ENCODE data around the gene STARD10.

Gene STARD10

GRCh38 chr11:72730737-72731136, 63.1 kb downstream of the STARD10 start:
- H3K4me1 Mint-ChIP-seq, result peaks cover 29% of the 10 kb centered on the region

GRCh38 chr11:72730243-72730642, 63.6 kb downstream of the STARD10 start:
- Mint-ChIP-seq H3K4me3 (no peak overlapping the region), H3K4me1 (peaks cover 34% of the 10 kb centered on the region), H3K36me3 (peaks cover 5% of the 10 kb centered on the region), H3K9me3 (no peaks in the 10 kb centered on the region), H3K27ac (peak overlapping the region; percentile 26)
- no peak for ATAC-seq
- no peak for DNase-seq (ENCODE audit: low spot score in 2 of 2)

More at GRCh38 chr11:72730737-72731136, 63.1 kb downstream of the STARD10 start:
- ATAC-seq (no peak), DNase-seq (ENCODE audit: low spot score in 2 of 2) (no peak)
- H3K9me3 Mint-ChIP-seq, result no peaks in the 10 kb centered on the region
- H3K27ac Mint-ChIP-seq, result peak overlapping the region; percentile 26
- H3K4me3 Mint-ChIP-seq, result no peak overlapping the region
- H3K36me3 Mint-ChIP-seq, result no peaks in the 10 kb centered on the region

GRCh38 chr11:72727521-72727920, 66.3 kb downstream of the STARD10 start:
- peaks cover 12% of the 10 kb centered on the region for H3K36me3 Mint-ChIP-seq
- H3K27ac Mint-ChIP-seq, result peak overlapping the region; percentile 82
- ATAC-seq (no peak), DNase-seq (ENCODE audit: low spot score in 2 of 2) (no peak)
- peaks cover 44% of the 10 kb centered on the region for H3K4me1 Mint-ChIP-seq
- H3K9me3 Mint-ChIP-seq, result no peaks in the 10 kb centered on the region
- no peak overlapping the region for H3K4me3 Mint-ChIP-seq

GRCh38 chr11:72726266-72727220, 67.3 kb downstream of the STARD10 start:
- H3K27ac Mint-ChIP-seq, result peak overlapping the region; percentile 82
- peaks cover 22% of the 10 kb centered on the region for H3K36me3 Mint-ChIP-seq
- ATAC-seq (no peak), DNase-seq (ENCODE audit: low spot score in 2 of 2) (no peak)
- peaks cover 48% of the 10 kb centered on the region for H3K4me1 Mint-ChIP-seq
- H3K9me3 Mint-ChIP-seq, result no peaks in the 10 kb centered on the region
- no peak overlapping the region for H3K4me3 Mint-ChIP-seq

GRCh38 chr11:72725724-72726028, 68.2 kb downstream of the STARD10 start:
- peaks cover 56% of the 10 kb centered on the region for H3K4me1 Mint-ChIP-seq
- no peak for ATAC-seq
- DNase-seq (ENCODE audit: low spot score in 2 of 2), result no peak
- peak overlapping the region; percentile 88 for H3K27ac Mint-ChIP-seq
- H3K9me3 Mint-ChIP-seq, result no peaks in the 10 kb centered on the region
- H3K4me3 Mint-ChIP-seq, result no peak overlapping the region
- H3K36me3 Mint-ChIP-seq, result peaks cover 30% of the 10 kb centered on the region

- Mint-ChIP-seq H3K4me1 (peaks cover 62% of the 10 kb centered on the region), H3K4me3 (no peak overlapping the region), H3K27ac (peak overlapping the region; percentile 88), H3K36me3 (peaks cover 35% of the 10 kb centered on the region), H3K9me3 (no peaks in the 10 kb centered on the region)
- ATAC-seq (peak; percentile 42), DNase-seq (ENCODE audit: low spot score in 2 of 2) (peak; percentile 69 to 88)
Measured at GRCh38 chr11:72724851-72725723, 68.8 kb downstream of the STARD10 start.

- peaks cover 44% of the 10 kb centered on the region for H3K36me3 Mint-ChIP-seq
- H3K4me1 Mint-ChIP-seq, result peaks cover 72% of the 10 kb centered on the region
Measured at GRCh38 chr11:72724021-72724551, 69.8 kb downstream of the STARD10 start.

GRCh38 chr11:72723508-72723907, 70.3 kb downstream of the STARD10 start:
- Mint-ChIP-seq H3K4me3 (no peak overlapping the region), H3K27ac (peak overlapping the region; percentile 95), H3K36me3 (peaks cover 50% of the 10 kb centered on the region), H3K4me1 (peaks cover 78% of the 10 kb centered on the region), H3K9me3 (no peaks in the 10 kb centered on the region)
- no peak for ATAC-seq
- no peak for DNase-seq (ENCODE audit: low spot score in 2 of 2)

More at GRCh38 chr11:72724021-72724551, 69.8 kb downstream of the STARD10 start:
- DNase-seq (ENCODE audit: low spot score in 2 of 2) (no peak), ATAC-seq (no peak)
- H3K27ac Mint-ChIP-seq, result peak overlapping the region; percentile 95
- no peaks in the 10 kb centered on the region for H3K9me3 Mint-ChIP-seq
- H3K4me3 Mint-ChIP-seq, result no peak overlapping the region

GRCh38 chr11:72722050-72722748, 71.6 kb downstream of the STARD10 start:
- ATAC-seq, result peak; percentile 91

GRCh38 chr11:72721689-72722049, 72.2 kb downstream of the STARD10 start:
- H3K27ac Mint-ChIP-seq, result peak overlapping the region; percentile 95
- no peaks in the 10 kb centered on the region for H3K9me3 Mint-ChIP-seq
- ATAC-seq (peak; percentile 60), DNase-seq (ENCODE audit: low spot score in 2 of 2) (peak; percentile 38 to 69)
- peaks cover 74% of the 10 kb centered on the region for H3K4me1 Mint-ChIP-seq
- H3K4me3 Mint-ChIP-seq, result peak overlapping the region; percentile 93
- peaks cover 55% of the 10 kb centered on the region for H3K36me3 Mint-ChIP-seq

More at GRCh38 chr11:72722050-72722748, 71.6 kb downstream of the STARD10 start:
- H3K4me1 Mint-ChIP-seq, result peaks cover 76% of the 10 kb centered on the region
- peak; percentile 84 to 94 for DNase-seq (ENCODE audit: low spot score in 2 of 2)
- no peaks in the 10 kb centered on the region for H3K9me3 Mint-ChIP-seq
- peak overlapping the region; percentile 95 for H3K27ac Mint-ChIP-seq
- peak overlapping the region; percentile 93 for H3K4me3 Mint-ChIP-seq
- peaks cover 55% of the 10 kb centered on the region for H3K36me3 Mint-ChIP-seq

GRCh38 chr11:72721276-72721675, 72.6 kb downstream of the STARD10 start:
- DNase-seq (ENCODE audit: low spot score in 2 of 2), result no peak
- peaks cover 57% of the 10 kb centered on the region for H3K36me3 Mint-ChIP-seq
- no peak for ATAC-seq
- H3K4me3 Mint-ChIP-seq, result peak overlapping the region; percentile 93
- peak overlapping the region; percentile 95 for H3K27ac Mint-ChIP-seq
- peaks cover 73% of the 10 kb centered on the region for H3K4me1 Mint-ChIP-seq
- H3K9me3 Mint-ChIP-seq, result no peaks in the 10 kb centered on the region

- no peak for DNase-seq (ENCODE audit: low spot score in 2 of 2)
- peak overlapping the region; percentile 93 for H3K4me3 Mint-ChIP-seq
- peaks cover 73% of the 10 kb centered on the region for H3K4me1 Mint-ChIP-seq
- no peaks in the 10 kb centered on the region for H3K9me3 Mint-ChIP-seq
- peak overlapping the region; percentile 95 for H3K27ac Mint-ChIP-seq
- ATAC-seq, result no peak
- peaks cover 62% of the 10 kb centered on the region for H3K36me3 Mint-ChIP-seq
Measured at GRCh38 chr11:72720784-72721183, 73.1 kb downstream of the STARD10 start.

GRCh38 chr11:72720047-72720446, 73.8 kb downstream of the STARD10 start:
- Mint-ChIP-seq H3K4me1 (peaks cover 71% of the 10 kb centered on the region), H3K36me3 (peaks cover 62% of the 10 kb centered on the region), H3K9me3 (no peaks in the 10 kb centered on the region), H3K4me3 (peak overlapping the region; percentile 93), H3K27ac (peak overlapping the region; percentile 95)
- DNase-seq (ENCODE audit: low spot score in 2 of 2), result no peak
- ATAC-seq, result no peak

GRCh38 chr11:72719551-72719950, 74.3 kb downstream of the STARD10 start:
- Mint-ChIP-seq H3K27ac (peak overlapping the region; percentile 95), H3K9me3 (no peaks in the 10 kb centered on the region), H3K4me1 (peaks cover 72% of the 10 kb centered on the region), H3K36me3 (peaks cover 62% of the 10 kb centered on the region), H3K4me3 (peak overlapping the region; percentile 93)
- DNase-seq (ENCODE audit: low spot score in 2 of 2), result no peak
- ATAC-seq, result no peak

Data from stimulated activated effector memory CD8-positive, alpha-beta T cell treated with anti-CD3 and anti-CD28 coated beads, Interleukin-12 subunit alpha, Interleukin-12 subunit beta, amount 100 ng/mL, for 72 hours (primary cell).